GM21360 (cell line): Measurements from ENCODE around the gene STK11.
"Not testable (repeated sequence)": the region's sequence is repeated elsewhere in the genome, so short reads cannot be mapped to it uniquely, and the experiment has no call there.

ENCODE experiments used
- ATAC-seq: cut with Tn5 transposase; IDR thresholded peaks from one replicate; pipeline ENCODE4 v1.9.1; 2021; ENCODE audit warnings: mild to moderate bottlenecking, moderate library complexity; ENCODE audit not compliant: unreplicated experiment

STK11 gene

DNA sequence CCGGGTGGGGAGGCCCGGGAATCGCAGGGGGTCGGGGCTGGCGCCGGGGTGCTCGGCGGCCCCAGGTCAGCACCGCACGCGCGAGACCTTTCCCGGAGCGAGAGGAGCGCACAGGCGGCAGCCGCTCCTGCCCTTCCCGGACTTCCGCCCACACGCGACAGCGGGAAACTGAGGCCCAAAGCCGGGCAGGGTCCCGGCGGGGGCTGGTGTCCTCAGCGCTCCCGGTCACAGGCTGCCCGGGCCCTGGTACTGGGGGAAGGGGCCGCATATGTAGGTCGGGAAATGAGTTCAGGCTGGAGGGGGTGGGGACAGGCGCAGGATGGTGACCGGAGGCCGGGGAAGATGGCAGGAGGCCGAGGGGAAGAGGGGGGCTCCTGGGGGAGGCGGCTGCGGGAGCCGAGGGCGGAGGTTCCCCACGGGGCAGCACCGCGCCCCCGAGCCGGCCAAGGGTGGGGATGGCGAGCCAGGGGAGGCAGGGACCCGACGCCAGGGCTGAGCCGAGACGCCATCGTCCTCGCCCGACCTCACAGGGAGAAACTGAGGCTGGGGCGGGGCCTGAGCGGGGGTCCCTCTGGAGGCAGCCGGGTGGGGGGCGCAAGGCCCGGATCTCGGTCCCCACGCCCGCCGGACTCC, 31.6 kb downstream of the STK11 start:
- no peak for ATAC-seq

- no peak for ATAC-seq
Measured at GRCh38 chr19:1237754-1238368, 32.3 kb downstream of the STK11 start, which contains the start of gene CBARP. Gene CBARP, minus strand, starts transcription at chr19:1238005. Its CDS starts 1,905 bp downstream, at chr19:1236100.

- ATAC-seq, result no peak
Measured at GRCh38 chr19:1238369-1239303, 33.1 kb downstream of the STK11 start.

GRCh38 chr19:1239420-1239795, 33.8 kb downstream of the STK11 start:
- no peak for ATAC-seq

GRCh38 chr19:1239796-1240737, 34.5 kb downstream of the STK11 start:
- no peak for ATAC-seq

- no peak for ATAC-seq
Measured at GRCh38 chr19:1240925-1241324, 35.3 kb downstream of the STK11 start.

DNA sequence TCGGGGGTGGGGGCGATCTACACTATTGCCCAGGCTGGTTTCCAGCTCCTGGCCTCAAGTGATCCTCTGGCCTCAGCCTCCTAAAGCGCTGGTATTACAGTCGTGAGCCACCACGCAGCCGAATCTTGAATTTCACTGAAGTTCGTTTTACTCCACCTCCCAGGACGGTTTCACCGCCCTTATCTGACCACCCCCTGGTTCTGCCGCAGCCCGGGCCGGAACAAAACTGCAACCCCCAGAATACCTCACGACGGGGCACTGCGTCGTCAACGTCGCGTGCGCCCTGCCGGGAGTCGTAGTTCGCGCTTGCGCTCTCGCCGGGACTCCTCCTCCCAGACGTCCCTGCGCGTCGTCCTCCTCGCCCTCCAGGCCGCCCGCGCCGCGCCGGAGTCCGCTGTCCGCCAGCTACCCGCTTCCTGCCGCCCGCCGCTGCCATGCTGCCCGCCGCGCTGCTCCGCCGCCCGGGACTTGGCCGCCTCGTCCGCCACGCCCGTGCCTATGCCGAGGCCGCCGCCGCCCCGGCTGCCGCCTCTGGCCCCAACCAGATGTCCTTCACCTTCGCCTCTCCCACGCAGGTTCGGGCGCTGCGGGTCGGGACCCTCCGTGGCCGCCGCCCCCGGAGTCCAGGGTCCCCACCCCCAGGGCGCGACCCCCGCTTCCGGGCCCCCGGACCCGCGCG, 36.0 kb downstream of the STK11 start, which contains the start of gene ATP5F1D:
ATP5F1D (plus strand) TSS at position 335 of the 679 bp plus-strand sequence; CDS start at position 435, 100 bp downstream.
- ATAC-seq, result peak; percentile 44

DNA sequence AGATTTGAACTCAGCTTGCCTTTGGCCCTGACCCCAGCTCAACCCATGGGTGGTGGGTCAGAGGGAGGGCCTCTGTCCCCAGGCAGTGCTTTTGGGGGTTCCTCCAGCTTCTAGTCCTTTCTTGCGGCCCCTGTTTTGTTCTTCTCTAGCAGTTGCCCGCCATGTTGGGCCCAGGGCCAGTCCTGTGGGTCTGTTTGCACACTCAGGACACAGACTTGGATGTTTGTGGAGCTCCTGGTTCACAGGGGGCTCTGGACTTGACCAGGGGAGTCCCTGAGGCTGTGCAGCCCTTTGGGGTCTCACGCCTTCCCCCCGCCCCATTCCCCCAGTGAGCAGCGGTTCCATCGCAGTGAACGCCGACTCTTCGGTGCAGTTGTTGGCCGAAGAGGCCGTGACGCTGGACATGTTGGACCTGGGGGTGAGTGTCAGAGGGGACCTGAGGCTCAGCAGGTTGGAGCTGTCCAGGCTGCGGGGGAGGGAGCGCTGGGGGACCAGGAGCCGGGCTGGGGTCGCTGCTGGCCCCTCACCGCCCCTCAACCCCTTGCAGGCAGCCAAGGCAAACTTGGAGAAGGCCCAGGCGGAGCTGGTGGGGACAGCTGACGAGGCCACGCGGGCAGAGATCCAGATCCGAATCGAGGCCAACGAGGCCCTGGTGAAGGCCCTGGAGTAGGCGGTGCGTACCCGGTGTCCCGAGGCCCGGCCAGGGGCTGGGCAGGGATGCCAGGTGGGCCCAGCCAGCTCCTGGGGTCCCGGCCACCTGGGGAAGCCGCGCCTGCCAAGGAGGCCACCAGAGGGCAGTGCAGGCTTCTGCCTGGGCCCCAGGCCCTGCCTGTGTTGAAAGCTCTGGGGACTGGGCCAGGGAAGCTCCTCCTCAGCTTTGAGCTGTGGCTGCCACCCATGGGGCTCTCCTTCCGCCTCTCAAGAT, 38.5 kb downstream of the STK11 start:
- no peak for ATAC-seq

DNA sequence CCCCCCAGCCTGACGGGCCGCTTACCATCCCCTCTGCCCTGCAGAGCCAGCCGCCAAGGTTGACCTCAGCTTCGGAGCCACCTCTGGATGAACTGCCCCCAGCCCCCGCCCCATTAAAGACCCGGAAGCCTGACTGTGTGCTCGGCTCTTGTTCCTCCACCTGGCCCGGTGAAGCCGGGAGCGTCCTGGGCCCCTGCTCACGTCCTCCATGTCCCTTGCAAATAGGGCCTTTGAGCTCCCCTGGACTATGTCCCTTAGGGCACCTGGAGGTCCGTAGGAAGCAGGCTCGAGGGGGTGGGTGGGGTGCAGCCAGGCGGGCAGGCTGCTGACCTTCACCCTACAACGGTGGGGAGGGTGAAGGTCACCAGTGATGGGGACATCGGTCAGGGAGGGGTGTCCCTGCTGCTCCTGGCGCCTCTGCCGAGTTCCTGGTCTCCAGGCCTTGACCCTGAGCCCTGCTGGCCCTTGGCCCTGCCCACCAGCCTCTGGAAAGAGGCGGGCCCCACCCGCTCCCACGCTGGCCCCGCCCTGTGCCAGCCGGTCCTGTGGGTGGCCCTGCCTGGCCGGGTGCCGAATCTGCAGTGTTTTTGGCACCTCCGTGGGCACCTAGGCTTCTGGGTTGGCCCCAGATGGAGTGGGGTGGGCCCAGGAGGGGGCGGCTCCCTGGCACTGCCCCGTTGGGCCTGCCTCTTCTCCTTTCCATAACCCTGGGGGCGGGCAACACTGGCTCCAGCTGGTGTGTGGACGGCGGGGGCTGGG, 39.3 kb downstream of the STK11 start:
- no peak for ATAC-seq

- ATAC-seq, result no peak
Measured at GRCh38 chr19:1245494-1246264, 40.1 kb downstream of the STK11 start.

DNA sequence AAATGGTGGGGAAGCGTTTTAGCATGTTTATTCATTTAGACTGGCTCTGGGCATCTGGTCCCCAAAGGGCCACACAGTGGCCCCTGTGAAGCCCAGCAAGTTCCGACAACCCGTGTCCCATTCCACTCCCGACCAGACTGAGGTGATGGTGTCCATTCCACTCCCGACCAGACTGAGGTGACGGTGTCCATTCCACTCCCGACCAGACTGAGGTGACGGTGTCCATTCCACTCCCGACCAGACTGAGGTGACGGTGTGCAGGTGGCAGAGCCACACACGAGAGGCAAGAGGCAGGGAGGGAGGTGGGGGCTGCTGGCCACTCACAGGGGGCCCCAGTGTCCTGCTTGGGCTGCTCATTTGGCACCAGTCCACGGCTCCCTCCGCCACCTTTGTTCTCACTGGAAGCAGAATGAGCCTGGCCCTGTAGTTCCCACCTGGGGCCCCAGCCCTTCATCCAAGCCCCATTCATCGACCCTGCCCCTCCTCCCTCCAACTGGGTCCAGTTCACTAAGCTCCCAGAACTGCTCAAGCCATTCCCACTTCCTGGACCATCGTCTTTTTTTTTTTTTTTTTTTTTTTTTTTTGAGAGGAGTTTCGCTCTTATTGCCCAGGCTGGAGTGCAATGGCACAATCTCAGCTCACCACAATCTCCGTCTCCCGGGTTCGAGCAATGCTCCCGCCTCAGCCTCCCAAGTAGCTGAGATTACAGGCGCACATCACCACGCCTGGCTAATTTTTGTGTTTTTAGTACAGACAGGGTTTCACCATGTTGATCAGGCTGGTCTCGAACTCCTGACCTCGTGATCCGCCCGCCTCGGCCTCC, 40.9 kb downstream of the STK11 start:
- ATAC-seq, result not testable (repeated sequence)

- no peak for ATAC-seq
Measured at GRCh38 chr19:1247748-1248138, 42.2 kb downstream of the STK11 start.

GRCh38 chr19:1248139-1248785, 42.7 kb downstream of the STK11 start, which contains the start of gene MIDN:
Gene MIDN, plus strand, starts transcription at chr19:1248583. Its CDS starts 1,714 bp downstream, at chr19:1250297.
- ATAC-seq, result peak; percentile 7

- peak; percentile 30 for ATAC-seq
Measured at GRCh38 chr19:1248786-1249297, 43.3 kb downstream of the STK11 start.

- ATAC-seq, result peak; percentile 36
Measured at GRCh38 chr19:1249298-1249989, 43.9 kb downstream of the STK11 start.
